ENCODE data around the gene PIGL.

PIGL gene

GRCh38 chr17:16314859-16315258 lies 97.8 kb downstream of the PIGL start:
- no peaks in the 10 kb centered on the region for H4K20me1 ChIP-seq (ENCODE audit: insufficient read depth, low read length)
- H3K79me2 ChIP-seq (ENCODE audit: insufficient read depth, low read length), result no peaks in the 10 kb centered on the region
- H3K4me2 ChIP-seq (ENCODE audit: low read length), result no peak overlapping the region
- H3K9me3 ChIP-seq (ENCODE audit: low read length), result no peaks in the 10 kb centered on the region
- H3K27ac ChIP-seq (ENCODE audit: low read depth, low read length, poor library complexity, severe bottlenecking), result no peak overlapping the region
- H3K9ac ChIP-seq (ENCODE audit: low read length), result no peak overlapping the region
- no peaks in the 10 kb centered on the region for H3F3A ChIP-seq (ENCODE audit: insufficient read depth, low read length)
- H3K4me1 ChIP-seq (ENCODE audit: insufficient read depth, low read length, severe bottlenecking), result no peaks in the 10 kb centered on the region
- TF ChIP-seq EZH2 (IDR thresholded peaks at IDR 0.05; ENCODE audit: borderline replicate concordance, low read length) (no peak), CTCF (IDR thresholded peaks at IDR 0.05; ENCODE audit: low read length) (no peak)
- no peaks in the 10 kb centered on the region for H3K27me3 ChIP-seq (ENCODE audit: insufficient read depth, low read length)
- no peaks in the 10 kb centered on the region for H3K9me2 ChIP-seq (ENCODE audit: low read depth, low read length)
- no peak overlapping the region for H2AFZ ChIP-seq (ENCODE audit: low read length)
- H3K36me3 ChIP-seq (ENCODE audit: insufficient read depth, low read length), result no peaks in the 10 kb centered on the region; the same call in 1 of the 2 replicates
- no peak overlapping the region for H3K4me3 ChIP-seq (ENCODE audit: low read depth, low read length, poor library complexity, severe bottlenecking)

- no peak overlapping the region for H3K9ac ChIP-seq (ENCODE audit: low read length)
- no peak overlapping the region for H3K4me3 ChIP-seq (ENCODE audit: low read depth, low read length, poor library complexity, severe bottlenecking)
- no peaks in the 10 kb centered on the region for H3K27me3 ChIP-seq (ENCODE audit: insufficient read depth, low read length)
- H3K79me2 ChIP-seq (ENCODE audit: insufficient read depth, low read length), result no peaks in the 10 kb centered on the region
- no peaks in the 10 kb centered on the region for H3F3A ChIP-seq (ENCODE audit: insufficient read depth, low read length)
- H3K9me2 ChIP-seq (ENCODE audit: low read depth, low read length), result no peaks in the 10 kb centered on the region
- H4K20me1 ChIP-seq (ENCODE audit: insufficient read depth, low read length), result no peaks in the 10 kb centered on the region
- no peak overlapping the region for H3K27ac ChIP-seq (ENCODE audit: low read depth, low read length, poor library complexity, severe bottlenecking)
- H2AFZ ChIP-seq (ENCODE audit: low read length), result no peak overlapping the region
- no peaks in the 10 kb centered on the region for H3K4me1 ChIP-seq (ENCODE audit: insufficient read depth, low read length, severe bottlenecking)
- no peak for TF ChIP-seq CTCF (IDR thresholded peaks at IDR 0.05; ENCODE audit: low read length)
- no peak for TF ChIP-seq EZH2 (IDR thresholded peaks at IDR 0.05; ENCODE audit: borderline replicate concordance, low read length)
- H3K36me3 ChIP-seq (ENCODE audit: insufficient read depth, low read length), result peaks cover 6% of the 10 kb centered on the region
- no peaks in the 10 kb centered on the region for H3K9me3 ChIP-seq (ENCODE audit: low read length)
- no peak overlapping the region for H3K4me2 ChIP-seq (ENCODE audit: low read length)
Measured at GRCh38 chr17:16319969-16320368, 103.0 kb downstream of the PIGL start.

- TF ChIP-seq EZH2 (IDR thresholded peaks at IDR 0.05; ENCODE audit: borderline replicate concordance, low read length), result no peak
- no peak for TF ChIP-seq CTCF (IDR thresholded peaks at IDR 0.05; ENCODE audit: low read length)
- no peak overlapping the region for H3K9ac ChIP-seq (ENCODE audit: low read length)
- H3K4me2 ChIP-seq (ENCODE audit: low read length), result no peak overlapping the region
- no peaks in the 10 kb centered on the region for H4K20me1 ChIP-seq (ENCODE audit: insufficient read depth, low read length)
- no peak overlapping the region for H3K27ac ChIP-seq (ENCODE audit: low read depth, low read length, poor library complexity, severe bottlenecking)
- H3K4me3 ChIP-seq (ENCODE audit: low read depth, low read length, poor library complexity, severe bottlenecking), result no peak overlapping the region
- H3K4me1 ChIP-seq (ENCODE audit: insufficient read depth, low read length, severe bottlenecking), result peaks cover 22% of the 10 kb centered on the region
- no peaks in the 10 kb centered on the region for H3K79me2 ChIP-seq (ENCODE audit: insufficient read depth, low read length)
- no peaks in the 10 kb centered on the region for H3K27me3 ChIP-seq (ENCODE audit: insufficient read depth, low read length)
- H3K9me3 ChIP-seq (ENCODE audit: low read length), result no peaks in the 10 kb centered on the region
- no peaks in the 10 kb centered on the region for H3K9me2 ChIP-seq (ENCODE audit: low read depth, low read length)
- no peaks in the 10 kb centered on the region; the same call in 1 of the 2 replicates for H3F3A ChIP-seq (ENCODE audit: insufficient read depth, low read length)
- H3K36me3 ChIP-seq (ENCODE audit: insufficient read depth, low read length), result peaks cover 6% of the 10 kb centered on the region; the same call in 1 of the 2 replicates
- H2AFZ ChIP-seq (ENCODE audit: low read length), result no peak overlapping the region
Measured at GRCh38 chr17:16322636-16323035, 105.6 kb downstream of the PIGL start.
